Dermis blood vessel endothelial cell (primary cell): ENCODE data around the gene LGALS9. TPM values are rescaled to one million over a fixed set of nuclear protein-coding genes. Genes with fewer than 3 reads are reported as not detected.

Experiments used
- DNase-seq: peaks from one replicate; pipeline ENCODE4 v3.0.0; 2010
- total RNA-seq: library from RNA; depleted of rRNA; stranded (reverse); fragments of >200 nt; gene quantifications from 2 replicates; pipeline ENCODE4 v1.2.3, GENCODE V29; 2014

The LGALS9 gene
- total RNA-seq, result 41.5 and 47.3 TPM in 2 replicates

DNA sequence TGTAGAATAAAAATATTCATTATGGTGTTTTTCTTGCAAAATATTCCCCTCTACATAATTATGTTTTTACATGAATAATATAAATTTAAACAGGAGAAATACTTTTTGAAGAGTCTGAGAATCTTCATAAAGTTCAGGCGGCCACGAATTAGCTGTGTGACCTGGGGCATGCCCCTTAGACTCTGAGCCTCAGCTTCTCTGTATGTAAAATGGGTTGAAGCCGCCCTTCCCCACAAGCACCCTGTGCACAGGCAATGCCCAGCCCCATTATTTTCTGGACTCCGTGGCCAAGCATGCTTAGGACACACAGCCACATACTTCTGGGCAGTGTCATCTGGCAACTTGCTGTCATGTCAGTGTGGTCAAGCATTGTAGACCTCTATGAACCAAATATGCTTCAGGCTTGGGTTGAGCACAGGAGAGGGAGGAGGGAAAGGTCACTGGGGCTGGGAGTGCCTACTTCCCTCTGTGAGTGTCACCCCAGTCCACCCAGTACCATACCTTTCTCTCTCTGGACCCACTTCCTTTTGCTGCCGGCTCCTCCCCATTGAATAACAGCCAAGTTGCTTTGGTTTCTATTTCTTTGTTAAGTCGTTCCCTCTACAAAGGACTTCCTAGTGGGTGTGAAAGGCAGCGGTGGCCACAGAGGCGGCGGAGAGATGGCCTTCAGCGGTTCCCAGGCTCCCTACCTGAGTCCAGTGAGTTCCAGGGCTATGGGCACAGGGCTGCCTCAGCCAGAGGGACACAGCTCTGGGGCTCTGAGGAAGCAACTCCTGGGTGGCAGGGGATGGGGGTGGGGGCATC lies at the start of gene LGALS9:
Gene LGALS9 (plus strand): TSS at position 582 of the 804 bp plus-strand sequence. CDS start 78 bp downstream, at position 660.
- peak; percentile 37 for DNase-seq

- no peak for DNase-seq
These were observed 48.3 kb upstream of the LGALS9 start for GRCh38 chr17:27582696-27583095.

- DNase-seq, result no peak
These were observed 45.8 kb upstream of the LGALS9 start for GRCh38 chr17:27585153-27585681.

DNA sequence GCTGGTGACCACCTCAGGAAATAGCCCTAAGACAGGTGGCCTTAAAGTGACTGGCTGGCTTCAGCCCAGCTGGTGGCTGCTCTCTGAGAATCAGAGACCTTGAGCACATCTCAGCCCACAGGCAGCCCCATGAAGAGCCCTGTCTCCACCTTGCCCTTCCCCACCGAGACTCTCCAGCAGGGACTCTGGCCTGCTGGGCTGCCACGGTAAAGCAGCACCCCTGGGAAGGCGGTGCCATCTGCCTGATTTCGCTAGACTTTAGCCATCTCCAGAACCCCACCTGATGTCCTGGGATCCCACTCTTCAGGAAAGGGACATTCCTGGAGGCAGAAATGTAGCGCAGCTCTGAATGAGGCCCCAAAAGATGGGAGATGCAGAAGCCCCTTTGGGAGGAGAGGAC lies 45.2 kb upstream of the LGALS9 start:
- DNase-seq, result no peak

DNA sequence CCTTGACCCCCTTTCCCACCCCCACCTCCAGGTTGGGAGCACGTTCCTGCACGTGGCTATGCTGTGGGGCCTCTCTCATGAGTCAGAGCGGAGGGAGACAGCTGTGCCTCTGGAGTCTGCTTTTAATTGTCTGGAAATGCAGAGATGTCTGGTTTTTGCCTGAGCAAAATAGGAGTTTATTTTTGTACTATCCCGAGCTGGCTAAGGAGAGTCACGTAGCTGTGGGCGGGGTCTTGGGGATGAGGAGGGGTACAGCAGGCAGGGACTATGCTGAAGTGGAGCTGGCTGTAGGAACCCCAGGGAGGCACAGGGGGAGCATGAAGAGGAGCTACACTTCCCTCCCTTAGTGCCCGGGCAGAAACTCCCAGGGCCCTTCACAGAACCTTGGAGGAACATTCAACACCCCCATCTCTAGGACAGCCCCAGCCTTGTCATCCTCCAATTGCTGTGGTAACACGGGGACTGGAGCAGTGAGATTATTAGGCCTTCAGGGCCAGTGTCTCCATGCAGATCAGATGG lies 44.7 kb upstream of the LGALS9 start:
- DNase-seq, result no peak

GRCh38 chr17:27588354-27588753 lies 42.6 kb upstream of the LGALS9 start:
- no peak for DNase-seq

DNA sequence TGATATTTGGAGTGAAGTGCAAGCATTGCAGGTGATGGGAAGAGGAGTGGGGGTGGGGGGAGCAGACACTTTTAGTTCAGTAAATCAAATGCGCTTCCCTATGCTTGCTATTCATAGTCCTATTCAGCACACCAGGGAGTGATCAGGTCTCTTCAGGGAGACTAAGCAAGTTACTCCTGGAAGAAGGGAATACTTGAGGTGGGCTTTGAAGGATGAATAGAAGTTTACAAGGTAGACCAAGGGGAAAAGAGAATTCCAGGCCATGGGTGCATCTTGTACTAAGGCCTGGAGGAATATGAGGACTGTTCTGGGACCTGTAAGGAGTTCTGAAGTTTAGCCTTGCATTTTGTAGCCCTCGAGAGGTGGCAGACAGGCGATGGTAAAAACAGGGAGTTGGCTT lies 40.1 kb upstream of the LGALS9 start:
- no peak for DNase-seq

- no peak for DNase-seq
These were observed 39.0 kb upstream of the LGALS9 start for GRCh38 chr17:27591986-27592385.

DNA sequence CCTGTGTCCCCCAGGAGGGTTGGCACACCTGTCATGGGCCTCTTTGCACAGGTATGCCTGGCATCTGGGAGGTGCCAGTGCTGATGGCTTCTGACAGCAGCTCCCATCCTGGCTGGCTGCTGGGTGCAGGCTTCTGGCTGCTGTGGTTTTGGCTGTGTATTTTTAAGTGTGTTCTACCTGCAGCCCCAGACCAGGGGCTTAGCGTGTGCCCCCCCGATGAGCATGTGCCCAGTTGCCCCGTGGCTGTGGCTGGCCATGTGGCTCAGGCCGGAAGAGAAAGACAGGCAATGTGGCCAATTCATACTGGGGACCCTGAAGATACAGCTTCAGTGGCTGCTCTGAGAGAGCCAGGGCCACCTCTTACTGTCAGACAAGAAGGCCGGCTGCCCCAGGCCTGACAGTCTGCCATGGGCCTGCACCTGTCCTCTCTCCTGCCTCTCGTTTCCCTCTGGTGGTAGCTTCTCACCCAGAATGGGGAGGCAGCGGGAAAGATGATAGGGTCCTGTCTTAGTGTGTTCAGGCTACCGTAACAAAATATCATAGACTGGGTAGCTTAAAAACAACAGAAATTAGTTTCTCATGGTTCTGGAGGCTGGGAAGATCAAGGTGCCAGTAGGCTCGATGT lies 37.6 kb upstream of the LGALS9 start:
- DNase-seq, result no peak

GRCh38 chr17:27593857-27594255 lies 37.1 kb upstream of the LGALS9 start:
- no peak for DNase-seq

- DNase-seq, result no peak
These were observed 35.8 kb upstream of the LGALS9 start for GRCh38 chr17:27595208-27595607.

DNA sequence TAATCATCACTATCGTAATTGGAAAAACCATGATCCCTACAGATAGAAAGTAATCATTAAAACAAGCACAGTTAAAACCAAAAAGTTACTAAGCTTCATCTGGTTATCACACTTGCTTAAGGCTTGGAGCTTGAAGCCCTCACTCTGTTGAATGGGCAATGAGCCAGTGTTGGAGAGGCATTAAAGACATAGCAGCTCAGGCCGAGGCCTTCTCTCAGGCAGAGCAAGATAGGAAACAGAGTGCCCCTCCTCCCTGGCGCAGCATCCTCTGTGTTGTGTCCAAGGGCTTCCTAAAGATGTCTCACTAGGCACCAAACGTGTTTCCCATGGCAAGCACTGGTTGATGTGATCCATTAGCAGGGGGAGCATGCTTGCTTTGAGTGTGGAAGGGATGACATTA lies 34.9 kb upstream of the LGALS9 start:
- DNase-seq, result no peak

DNA sequence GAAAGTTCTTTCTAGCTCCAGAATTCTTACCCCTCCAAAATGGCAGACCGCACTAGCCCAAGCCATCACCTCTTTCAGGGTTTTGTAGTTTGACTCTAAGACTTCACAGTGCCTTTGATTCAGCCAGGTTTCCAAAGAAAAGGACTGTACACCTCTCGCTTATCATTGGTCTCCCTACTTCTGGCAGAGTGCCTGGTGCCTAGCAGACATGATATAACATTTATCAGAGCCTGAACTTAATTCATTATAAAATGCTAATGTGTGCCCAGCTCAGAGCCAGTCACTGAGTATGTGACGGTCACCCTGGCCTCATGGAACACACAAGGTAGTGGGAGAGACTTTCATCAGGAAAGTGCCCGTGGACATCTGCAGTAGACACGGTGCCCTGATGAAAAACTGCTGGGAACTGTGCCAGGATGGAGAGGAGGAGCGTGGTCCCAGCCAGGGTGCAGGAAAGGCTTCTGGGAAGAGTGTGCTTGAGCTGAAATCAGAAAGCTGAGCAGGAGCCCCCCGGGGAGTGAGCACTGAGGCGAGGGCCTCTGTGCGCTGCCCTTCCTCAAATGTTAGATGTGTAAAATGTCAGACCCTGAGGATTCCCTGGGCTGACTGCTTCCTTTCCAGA lies 34.3 kb upstream of the LGALS9 start:
- no peak for DNase-seq

GRCh38 chr17:27597188-27597580 lies 33.8 kb upstream of the LGALS9 start:
- DNase-seq, result no peak

DNA sequence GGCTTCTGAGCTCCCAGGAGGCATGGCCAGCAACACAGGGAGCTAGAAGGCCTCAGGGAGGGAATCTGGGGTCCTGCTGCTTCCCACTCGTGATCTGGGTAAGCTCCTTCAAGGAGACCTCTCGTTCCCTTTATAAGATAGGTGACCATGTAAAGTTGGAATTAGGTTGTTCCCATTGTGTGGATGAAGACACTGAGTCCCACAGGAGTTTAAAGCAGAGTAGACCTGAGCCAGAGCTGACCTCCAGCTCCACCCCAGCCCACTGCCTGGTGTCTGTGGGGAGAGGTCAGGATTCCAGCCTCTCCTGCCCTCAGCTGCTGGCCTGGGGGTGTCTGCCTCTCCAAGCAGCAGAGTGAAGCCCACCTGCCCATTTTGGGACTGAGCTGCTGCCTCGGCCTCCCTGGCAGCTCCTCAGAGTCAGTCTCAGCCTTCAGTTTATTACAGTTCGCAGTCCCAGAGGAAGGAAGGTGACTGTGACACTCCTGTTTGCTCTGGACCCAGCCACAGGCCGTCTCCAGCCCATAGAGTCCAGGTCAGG lies 33.1 kb upstream of the LGALS9 start:
- DNase-seq, result no peak

GRCh38 chr17:27598337-27599050 lies 32.5 kb upstream of the LGALS9 start:
- DNase-seq, result no peak

DNA sequence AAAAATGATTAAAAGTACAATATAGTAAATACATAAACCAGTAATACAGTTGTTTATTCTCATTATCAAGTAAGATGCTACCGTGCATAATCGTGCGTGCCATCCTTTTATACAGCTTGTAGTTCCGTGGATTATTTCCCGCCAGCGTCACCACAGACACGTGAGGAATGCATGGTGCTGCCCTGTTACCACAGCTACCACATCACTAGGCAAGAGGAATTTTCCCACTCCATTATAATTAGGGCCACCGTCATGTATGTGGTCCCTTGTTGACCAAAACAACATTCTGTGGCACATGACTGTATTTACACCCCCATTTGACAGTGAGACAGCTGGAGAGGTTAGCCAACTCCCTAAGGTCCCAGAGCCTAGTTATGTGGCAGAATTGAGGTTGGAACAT lies 30.5 kb upstream of the LGALS9 start:
- DNase-seq, result no peak

DNA sequence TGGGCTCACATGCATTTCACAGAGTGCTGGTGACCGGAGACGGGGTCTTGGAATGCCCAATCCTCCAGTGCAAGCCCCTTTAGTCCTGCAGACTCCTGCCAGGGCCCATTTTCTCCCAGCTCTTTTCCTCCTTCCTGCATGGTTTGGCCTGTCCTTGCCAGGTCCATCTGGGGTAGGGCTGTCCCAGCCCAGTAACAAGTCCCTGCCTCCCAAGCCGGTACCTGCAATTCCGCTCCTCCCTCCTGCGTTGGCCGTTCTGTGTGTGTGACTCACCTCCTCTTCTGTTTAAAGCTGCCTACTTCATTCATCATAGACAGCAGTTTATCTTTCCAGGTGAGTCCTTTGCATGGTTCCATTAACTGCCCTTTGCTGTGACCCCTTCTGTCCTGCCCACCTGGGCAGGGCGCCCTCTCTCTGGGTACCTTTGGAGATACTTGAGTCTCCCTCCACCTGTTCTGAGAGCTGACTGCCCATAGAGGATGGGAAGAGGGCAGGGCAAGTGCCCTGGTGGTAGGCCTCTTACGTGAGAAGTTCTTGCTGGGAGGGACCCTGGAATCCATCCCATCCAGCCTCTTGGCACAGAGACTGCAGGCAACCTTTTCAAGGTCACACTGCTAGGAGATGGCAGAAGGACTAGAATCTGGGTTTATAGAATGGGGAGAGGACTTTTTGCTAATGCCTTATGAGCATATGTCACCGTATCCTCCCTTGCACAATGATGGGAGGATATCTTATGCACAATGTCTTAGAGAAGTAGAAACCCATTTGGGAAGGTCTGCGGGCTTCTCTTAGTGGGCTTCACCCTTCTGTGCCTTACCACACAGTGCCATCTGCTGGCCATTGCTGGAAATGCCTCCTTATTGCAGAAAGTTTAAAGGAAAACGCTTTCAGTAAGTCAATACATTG lies 29.7 kb upstream of the LGALS9 start:
- DNase-seq, result peak; percentile 90

GRCh38 chr17:27601975-27602302 lies 29.0 kb upstream of the LGALS9 start:
- DNase-seq, result no peak

GRCh38 chr17:27602721-27603420 lies 28.1 kb upstream of the LGALS9 start:
- peak; percentile 88 for DNase-seq

DNA sequence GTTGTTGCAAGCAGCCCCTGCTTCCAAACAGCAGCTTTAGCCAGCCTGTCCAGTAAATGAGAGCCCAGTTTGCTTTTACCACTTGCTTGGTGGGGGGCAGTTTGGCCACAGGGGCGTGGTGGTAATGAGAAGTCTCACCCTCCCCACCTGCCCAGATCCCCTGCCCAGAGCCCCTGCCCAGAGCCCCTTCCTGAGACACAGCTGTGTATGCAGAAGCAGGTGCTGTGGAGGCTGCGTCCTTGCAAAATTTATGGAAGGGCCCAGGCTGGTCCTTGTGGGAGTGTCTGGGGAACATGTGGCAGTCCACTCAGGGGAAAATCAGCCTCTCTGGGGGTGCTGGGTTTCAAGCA lies 27.6 kb upstream of the LGALS9 start:
- no peak for DNase-seq
